ENCODE data around the gene OR1A1.
"Not testable (repeated sequence)": the region's sequence is repeated elsewhere in the genome, so short reads cannot be mapped to it uniquely, and the experiment has no call there.

The OR1A1 gene

GRCh38 chr17:3221850-3222249 is 14.4 kb downstream of the OR1A1 start:
- no peak for TF ChIP-seq CTCF (IDR thresholded peaks at IDR 0.05; ENCODE audit: insufficient read depth, low read depth, low read length, missing control alignments)
- H3K4me3 ChIP-seq (ENCODE audit: low read depth, low read length): no peak overlapping the region
- no peak for DNase-seq (ENCODE audit: low read depth)

GRCh38 chr17:3222505-3222904 is 15.0 kb downstream of the OR1A1 start:
- no peak overlapping the region for H3K4me3 ChIP-seq (ENCODE audit: low read depth, low read length)
- no peak for DNase-seq (ENCODE audit: low read depth)
- TF ChIP-seq CTCF (IDR thresholded peaks at IDR 0.05; ENCODE audit: insufficient read depth, low read depth, low read length, missing control alignments): no peak

- not testable (repeated sequence) for H3K4me3 ChIP-seq (ENCODE audit: low read depth, low read length); DNase-seq (ENCODE audit: low read depth)
Observed at GRCh38 chr17:3224721-3225352, 17.4 kb downstream of the OR1A1 start.

GRCh38 chr17:3232300-3232699 is 24.8 kb downstream of the OR1A1 start:
- H3K4me3 ChIP-seq (ENCODE audit: low read depth, low read length); DNase-seq (ENCODE audit: low read depth): not testable (repeated sequence)

GRCh38 chr17:3238685-3239084 is 31.2 kb downstream of the OR1A1 start:
- not testable (repeated sequence) for DNase-seq (ENCODE audit: low read depth); H3K4me3 ChIP-seq (ENCODE audit: low read depth, low read length)

GRCh38 chr17:3241044-3241443 is 33.6 kb downstream of the OR1A1 start:
- not testable (repeated sequence) for DNase-seq (ENCODE audit: low read depth); H3K4me3 ChIP-seq (ENCODE audit: low read depth, low read length)

- DNase-seq (ENCODE audit: low read depth); H3K4me3 ChIP-seq (ENCODE audit: low read depth, low read length): not testable (repeated sequence)
Observed at GRCh38 chr17:3244841-3245240, 37.4 kb downstream of the OR1A1 start.

- DNase-seq (ENCODE audit: low read depth); H3K4me3 ChIP-seq (ENCODE audit: low read depth, low read length): not testable (repeated sequence)
Observed at GRCh38 chr17:3249013-3249412, 41.5 kb downstream of the OR1A1 start.

GRCh38 chr17:3256575-3256974 is 49.1 kb downstream of the OR1A1 start:
- no peak for DNase-seq (ENCODE audit: low read depth)
- TF ChIP-seq CTCF (IDR thresholded peaks at IDR 0.05; ENCODE audit: insufficient read depth, low read depth, low read length, missing control alignments): no peak

GRCh38 chr17:3260163-3260562 is 52.7 kb downstream of the OR1A1 start:
- no peak for DNase-seq (ENCODE audit: low read depth)
- TF ChIP-seq CTCF (IDR thresholded peaks at IDR 0.05; ENCODE audit: insufficient read depth, low read depth, low read length, missing control alignments): no peak
- H3K4me3 ChIP-seq (ENCODE audit: low read depth, low read length): no peak overlapping the region

More at GRCh38 chr17:3256575-3256974, 49.1 kb downstream of the OR1A1 start:
- no peak overlapping the region for H3K4me3 ChIP-seq (ENCODE audit: low read depth, low read length)
